Smooth muscle cell (in vitro differentiated cells): Measurements from ENCODE around the gene ZCCHC7. TPM values are rescaled to one million over a fixed set of nuclear protein-coding genes. Genes with fewer than 3 reads are reported as not detected.

Source experiments
- DNase-seq: peaks from one replicate; lab custom pipeline; 2025; ENCODE audit not compliant: unreplicated experiment; lab: John Stamatoyannopoulos, UW
- H2AFZ ChIP-seq: fragments of 200-600 bp; sonication (generic); 2 replicates; pipeline ENCODE4 v1.6.0; 2016; ENCODE audit warnings: antibody characterized with exemption, low read depth, mild to moderate bottlenecking
- H3F3A ChIP-seq: fragments of 200-600 bp; sonication (generic); 2 replicates; pipeline ENCODE4 v1.6.0; 2017; ENCODE audit warnings: antibody characterized with exemption, low read depth
- H3K27ac ChIP-seq: fragments of 200-600 bp; sonication (generic); 2 replicates; pipeline ENCODE4 v1.5.1; 2016; ENCODE audit warnings: low read depth, mild to moderate bottlenecking
- H3K27me3 ChIP-seq: fragments of 200-600 bp; sonication (generic); 2 replicates; pipeline ENCODE4 v1.6.1; 2016; ENCODE audit warnings: low read depth, mild to moderate bottlenecking
- H3K36me3 ChIP-seq: fragments of 200-600 bp; sonication (generic); 2 replicates; pipeline ENCODE4 v1.5.1; 2016; ENCODE audit warnings: low read depth
- H3K4me1 ChIP-seq: fragments of 200-600 bp; sonication (generic); 2 replicates; pipeline ENCODE4 v1.5.1; 2016; ENCODE audit warnings: low read depth
- H3K4me2 ChIP-seq: fragments of 200-600 bp; sonication (generic); 2 replicates; pipeline ENCODE4 v1.6.0; 2016; ENCODE audit warnings: mild to moderate bottlenecking
- H3K4me3 ChIP-seq: fragments of 200-600 bp; sonication (generic); 2 replicates; pipeline ENCODE4 v1.5.1; 2016; ENCODE audit warnings: mild to moderate bottlenecking
- H3K79me2 ChIP-seq: fragments of 200-600 bp; sonication (generic); 2 replicates; pipeline ENCODE4 v1.6.0; 2016; ENCODE audit warnings: low read depth, mild to moderate bottlenecking
- H3K9ac ChIP-seq: fragments of 200-600 bp; sonication (generic); 2 replicates; pipeline ENCODE4 v1.6.0; 2016; ENCODE audit warnings: low read depth
- H3K9me3 ChIP-seq: fragments of 200-600 bp; sonication (generic); replicated peaks from 2 replicates; pipeline ENCODE4 v1.5.1; 2016; ENCODE audit warnings: low read depth
- H4K20me1 ChIP-seq: fragments of 200-600 bp; sonication (generic); 2 replicates; pipeline ENCODE4 v1.6.0; 2016; ENCODE audit warnings: low read depth
- WGBS: methylation state at CpG from one replicate; pipeline ENCODE4 v1.1.7; 2016; ENCODE audit warnings: low lambda C conversion rate; 5-methylcytosine and 5-hydroxymethylcytosine counted together
- polyA plus RNA-seq: library from polyadenylated mRNA; unstranded; fragments of >200 nt; fragmentation: Nextera tagmentation; extraction: Ambion mirVana; gene quantifications from 2 replicates; pipeline ENCODE4 v1.2.1, GENCODE V29; 2016
- total RNA-seq: library from RNA; depleted of rRNA; stranded (reverse); fragments of >200 nt; gene quantifications from 2 replicates; pipeline ENCODE4 v1.2.3, GENCODE V29; 2014
- TF ChIP-seq, protein P1 (sequence below): fragments of 200-600 bp; sonication (generic); IDR thresholded peaks from 2 replicates; pipeline ENCODE4 v1.5.1; 2017; ENCODE audit warnings: borderline replicate concordance, mild to moderate bottlenecking, antibody characterized with exemption; ENCODE audit not compliant: insufficient read depth, poor library complexity, severe bottlenecking

ZCCHC7 gene
- total and polyA plus RNA-seq, 2 experiments from 2014 or later: 19.0 to 24.7 TPM

DNA sequence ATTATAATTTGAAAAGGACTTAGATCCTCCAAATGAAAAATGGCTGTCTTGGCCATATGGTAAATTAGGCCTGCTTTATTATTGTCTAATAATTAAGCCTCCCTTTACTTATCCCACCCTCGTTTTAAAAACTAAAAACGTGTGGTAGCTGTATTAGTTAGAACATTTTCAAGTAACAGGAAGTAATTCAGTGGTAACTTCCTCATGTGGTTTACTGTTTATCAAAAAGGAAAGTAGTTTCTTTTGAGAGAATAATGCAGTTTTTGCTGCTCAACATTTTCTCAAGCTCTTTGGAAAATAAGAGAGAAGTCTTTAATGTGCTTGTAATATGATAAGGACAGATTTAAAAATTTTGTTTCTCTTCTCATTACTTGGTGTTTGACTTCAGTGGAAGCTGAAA lies 26.0 kb downstream of the ZCCHC7 start:
- TF ChIP-seq, protein P1, sequence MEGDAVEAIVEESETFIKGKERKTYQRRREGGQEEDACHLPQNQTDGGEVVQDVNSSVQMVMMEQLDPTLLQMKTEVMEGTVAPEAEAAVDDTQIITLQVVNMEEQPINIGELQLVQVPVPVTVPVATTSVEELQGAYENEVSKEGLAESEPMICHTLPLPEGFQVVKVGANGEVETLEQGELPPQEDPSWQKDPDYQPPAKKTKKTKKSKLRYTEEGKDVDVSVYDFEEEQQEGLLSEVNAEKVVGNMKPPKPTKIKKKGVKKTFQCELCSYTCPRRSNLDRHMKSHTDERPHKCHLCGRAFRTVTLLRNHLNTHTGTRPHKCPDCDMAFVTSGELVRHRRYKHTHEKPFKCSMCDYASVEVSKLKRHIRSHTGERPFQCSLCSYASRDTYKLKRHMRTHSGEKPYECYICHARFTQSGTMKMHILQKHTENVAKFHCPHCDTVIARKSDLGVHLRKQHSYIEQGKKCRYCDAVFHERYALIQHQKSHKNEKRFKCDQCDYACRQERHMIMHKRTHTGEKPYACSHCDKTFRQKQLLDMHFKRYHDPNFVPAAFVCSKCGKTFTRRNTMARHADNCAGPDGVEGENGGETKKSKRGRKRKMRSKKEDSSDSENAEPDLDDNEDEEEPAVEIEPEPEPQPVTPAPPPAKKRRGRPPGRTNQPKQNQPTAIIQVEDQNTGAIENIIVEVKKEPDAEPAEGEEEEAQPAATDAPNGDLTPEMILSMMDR: no peak
- Histone ChIP-seq H3F3A (no peaks in the 10 kb centered on the region), H4K20me1 (peaks cover 75% of the 10 kb centered on the region), H2AFZ (no peak overlapping the region), H3K4me3 (no peak overlapping the region), H3K27ac (no peak overlapping the region), H3K4me1 (peaks cover 20% of the 10 kb centered on the region), H3K9ac (no peak overlapping the region), H3K36me3 (no peaks in the 10 kb centered on the region), H3K9me3 (no peaks in the 10 kb centered on the region), H3K79me2 (no peaks in the 10 kb centered on the region), H3K27me3 (no peaks in the 10 kb centered on the region), H3K4me2 (no peak overlapping the region)
- WGBS: 76% methylated on average over 2 of the region's 2 CpGs
- DNase-seq: no peak

DNA sequence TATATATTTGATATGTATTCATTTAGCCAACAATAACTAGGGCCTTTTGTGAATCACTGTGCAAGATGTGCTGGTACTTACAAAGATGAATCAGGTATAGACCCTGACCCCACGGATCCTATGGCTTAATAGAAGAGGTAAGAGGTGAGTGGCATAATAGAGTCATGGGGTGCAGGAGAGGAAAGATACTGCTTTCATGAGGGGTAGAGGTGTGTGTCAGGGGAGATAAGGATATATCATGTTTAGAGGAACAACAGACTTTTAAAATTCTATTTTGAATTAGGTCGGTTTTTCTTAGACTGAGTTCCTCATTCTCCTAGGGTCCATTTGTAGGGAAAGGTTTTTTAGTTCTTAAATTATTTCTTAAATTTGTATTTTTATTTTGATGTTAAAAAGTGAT lies 27.8 kb downstream of the ZCCHC7 start:
- H3K4me1 ChIP-seq: peaks cover 15% of the 10 kb centered on the region
- H3K27me3 ChIP-seq: no peaks in the 10 kb centered on the region
- no peak for DNase-seq
- TF ChIP-seq, protein P1: no peak
- whole genome bisulfite sequencing: 96% methylated on average over 2 of the region's 2 CpGs
- no peak overlapping the region for H2AFZ ChIP-seq
- no peak overlapping the region for H3K4me2 ChIP-seq
- H3K36me3 ChIP-seq: no peaks in the 10 kb centered on the region
- no peaks in the 10 kb centered on the region for H3K79me2 ChIP-seq
- no peaks in the 10 kb centered on the region for H3K9me3 ChIP-seq
- no peak overlapping the region for H3K27ac ChIP-seq
- H3F3A ChIP-seq: no peaks in the 10 kb centered on the region
- H3K4me3 ChIP-seq: no peak overlapping the region
- no peak overlapping the region for H3K9ac ChIP-seq
- peaks cover 60% of the 10 kb centered on the region for H4K20me1 ChIP-seq

DNA sequence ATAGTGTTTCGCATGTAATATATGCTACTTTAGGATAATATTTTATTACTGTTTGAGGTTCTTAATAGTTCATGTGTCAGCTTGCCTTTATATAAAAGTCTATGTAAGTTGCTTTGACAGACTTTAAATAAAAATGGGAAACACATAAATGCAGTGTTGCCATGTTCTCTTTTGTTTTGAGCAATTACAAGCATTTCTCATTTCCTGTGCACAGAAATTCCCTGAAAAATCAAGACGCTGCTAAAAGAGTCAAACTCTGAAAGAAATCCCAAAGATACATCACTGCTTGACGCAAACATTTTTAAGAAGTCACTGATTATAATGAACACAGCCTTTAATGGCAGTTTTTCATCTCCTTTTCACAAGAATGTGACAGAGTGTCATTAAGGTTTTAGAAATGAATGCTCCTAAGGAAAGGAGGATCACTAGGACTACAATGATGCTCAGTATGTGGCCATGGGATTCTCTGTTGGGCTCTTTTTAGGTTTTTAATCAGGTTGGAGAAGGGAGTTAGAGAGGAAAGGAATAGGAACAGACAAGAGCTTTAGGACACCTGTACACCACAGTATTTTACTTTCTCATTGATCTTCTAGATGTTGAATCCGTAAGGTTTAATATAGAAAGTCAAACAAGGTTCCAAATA lies 29.4 kb downstream of the ZCCHC7 start:
- Histone ChIP-seq H3K27me3 (no peaks in the 10 kb centered on the region), H3K9me3 (no peaks in the 10 kb centered on the region), H3K4me2 (no peak overlapping the region), H3K79me2 (no peaks in the 10 kb centered on the region), H3K36me3 (no peaks in the 10 kb centered on the region), H3K4me1 (peaks cover 8% of the 10 kb centered on the region), H3F3A (no peaks in the 10 kb centered on the region), H4K20me1 (peaks cover 64% of the 10 kb centered on the region), H3K9ac (no peak overlapping the region), H2AFZ (no peak overlapping the region), H3K4me3 (no peak overlapping the region), H3K27ac (no peak overlapping the region)
- WGBS: 82% methylated on average over 4 of the region's 4 CpGs
- DNase-seq: no peak
- TF ChIP-seq, protein P1: no peak

DNA sequence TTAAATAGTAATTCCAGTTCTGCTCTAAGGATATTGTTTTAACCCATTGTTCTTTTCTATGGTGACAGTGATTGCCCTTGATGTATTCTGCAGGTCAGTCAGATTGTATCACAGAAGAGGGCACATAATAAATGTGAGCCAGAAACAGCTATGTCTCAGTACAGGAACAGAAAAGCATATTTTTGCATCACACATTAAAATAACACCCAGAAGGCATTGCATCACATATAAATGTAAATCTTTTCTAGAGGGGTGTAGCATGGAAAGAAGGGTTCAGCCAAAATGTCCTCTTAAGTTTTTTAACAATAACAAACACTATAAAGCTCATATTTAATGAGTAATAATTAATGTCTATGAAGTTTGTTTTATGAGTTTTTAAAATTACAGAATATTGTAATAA lies 30.0 kb downstream of the ZCCHC7 start:
- H3K4me1 ChIP-seq: peaks cover 8% of the 10 kb centered on the region
- no peak overlapping the region for H2AFZ ChIP-seq
- no peak for DNase-seq
- TF ChIP-seq, protein P1: no peak
- peaks cover 59% of the 10 kb centered on the region for H4K20me1 ChIP-seq
- no peaks in the 10 kb centered on the region for H3F3A ChIP-seq
- no peak overlapping the region for H3K27ac ChIP-seq
- no peak overlapping the region for H3K4me3 ChIP-seq
- no peaks in the 10 kb centered on the region for H3K36me3 ChIP-seq
- no peaks in the 10 kb centered on the region for H3K79me2 ChIP-seq
- H3K9me3 ChIP-seq: no peaks in the 10 kb centered on the region
- H3K9ac ChIP-seq: no peak overlapping the region
- no peak overlapping the region for H3K4me2 ChIP-seq
- no peaks in the 10 kb centered on the region for H3K27me3 ChIP-seq
